Panc1 (cell line): Measurements from ENCODE around the gene PIK3CD. TPM values are rescaled to one million over a fixed set of nuclear protein-coding genes. Genes with fewer than 3 reads are reported as not detected.

Experiments used
- ATAC-seq: fragments of 200-7000 bp; cut with Tn5 transposase; 2 replicates; pipeline ENCODE4 v1.9.1; 2020; ENCODE audit warnings: mild to moderate bottlenecking, moderate library complexity
- BruUV-seq: library from RNA; stranded (reverse); fragments of 400-500 nt; replicated peaks from 2 replicates; lab custom pipeline; 2021; lab: Mats Ljungman, UMichigan
- CTCF ChIA-PET: fragments of 300-600 bp; sonication (Branson Sonifier 250); formaldehyde crosslinking; loops from one replicate; lab custom pipeline; 2022; ENCODE audit warnings: antibody characterized with exemption; lab: Charles Lee
- POLR2A ChIA-PET: fragments of 300-600 bp; sonication (Branson Sonifier 250); formaldehyde crosslinking; loops from one replicate; lab custom pipeline; 2022; ENCODE audit warnings: antibody characterized with exemption; lab: Charles Lee
- DNase-seq: peaks from one replicate; pipeline ENCODE4 v3.0.0-alpha.2; 2010; ENCODE audit warnings: low read depth, low spot score
- H3K27ac ChIP-seq: 2 replicates; pipeline ENCODE4 v1.5.1; 2011; ENCODE audit warnings: mild to moderate bottlenecking, low read length, inconsistent platforms
- H3K27me3 ChIP-seq: fragments of 200-500 bp; sonication (Bioruptor generic); 2 replicates; pipeline ENCODE4 v1.6.0; 2014; ENCODE audit warnings: low read length, inconsistent platforms; ENCODE audit not compliant: control insufficient read depth, insufficient read depth
- H3K36me3 ChIP-seq: fragments of 200-500 bp; sonication (Bioruptor generic); 2 replicates; pipeline ENCODE4 v1.5.1; 2014; ENCODE audit warnings: inconsistent platforms, mild to moderate bottlenecking, low read length, moderate library complexity; ENCODE audit not compliant: control insufficient read depth, insufficient read depth
- H3K4me1 ChIP-seq: 2 replicates; pipeline ENCODE4 v1.5.1; 2011; ENCODE audit warnings: inconsistent platforms, mild to moderate bottlenecking, low read length, moderate library complexity; ENCODE audit not compliant: control insufficient read depth, insufficient read depth
- H3K4me3 ChIP-seq, 2 experiments: 2 replicates each; pipeline ENCODE4 v1.5.1; 2011 to 2012; ENCODE audit warnings: low read depth in 2 of 2, low read length in 2 of 2, mild to moderate bottlenecking in 2 of 2, inconsistent platforms in 1 of 2, moderate library complexity in 1 of 2
- H3K9me3 ChIP-seq: fragments of 200-500 bp; sonication (Bioruptor generic); 2 replicates; pipeline ENCODE4 v1.5.1; 2014; ENCODE audit warnings: low read depth, mild to moderate bottlenecking, inconsistent platforms, low read length, moderate library complexity; ENCODE audit not compliant: control insufficient read depth, insufficient read depth
- CTCF ChIP-seq: fragments of 450-650 bp; IDR thresholded peaks from 2 replicates; pipeline ENCODE4 v1.5.1; 2017; ENCODE audit warnings: mild to moderate bottlenecking
- POLR2AphosphoS5 ChIP-seq: IDR thresholded peaks from 2 replicates; pipeline ENCODE4 v1.6.1; 2012; ENCODE audit warnings: mild to moderate bottlenecking, low read depth, low read length, moderate library complexity
- REST ChIP-seq, 2 experiments: IDR thresholded peaks; 2 replicates each; pipeline ENCODE4 v1.6.1; 2011 to 2012; ENCODE audit warnings: low read depth in 2 of 2, control low read depth in 1 of 2, low read length in 1 of 2, mild to moderate bottlenecking in 1 of 2, moderate library complexity in 1 of 2; ENCODE audit not compliant: insufficient read depth in 1 of 2
- SIN3A ChIP-seq: IDR thresholded peaks from 2 replicates; pipeline ENCODE4 v1.6.1; 2012; ENCODE audit warnings: low read depth, mild to moderate bottlenecking, low read length, moderate library complexity, borderline replicate concordance; ENCODE audit not compliant: insufficient read depth
- TCF7L2 ChIP-seq: IDR thresholded peaks from 2 replicates; pipeline ENCODE4 v1.6.1; 2011; ENCODE audit warnings: mild to moderate bottlenecking, low read depth, low read length, inconsistent platforms
- in situ Hi-C: cut with HindIII; loops from 2 replicates; pipeline ENCODE4 v1.10.0; 2016; ENCODE audit warnings: low sequenced_read_pairs, low pct_unique_long_range_greater_than_20kb
- intact Hi-C: fragments of 100-400 bp; cut with micrococcal nuclease; formaldehyde crosslinking; loops from one replicate; pipeline ENCODE4 v1.10.0; 2022; ENCODE audit not compliant: unreplicated experiment
- total RNA-seq: library from RNA; stranded (reverse); gene quantifications from one replicate; pipeline ENCODE4 v1.2.1, GENCODE V29; 2021; ENCODE audit not compliant: unreplicated experiment

The PIK3CD gene
- total RNA-seq, 1 experiment from 2014 or later = 12.5 TPM

DNA sequence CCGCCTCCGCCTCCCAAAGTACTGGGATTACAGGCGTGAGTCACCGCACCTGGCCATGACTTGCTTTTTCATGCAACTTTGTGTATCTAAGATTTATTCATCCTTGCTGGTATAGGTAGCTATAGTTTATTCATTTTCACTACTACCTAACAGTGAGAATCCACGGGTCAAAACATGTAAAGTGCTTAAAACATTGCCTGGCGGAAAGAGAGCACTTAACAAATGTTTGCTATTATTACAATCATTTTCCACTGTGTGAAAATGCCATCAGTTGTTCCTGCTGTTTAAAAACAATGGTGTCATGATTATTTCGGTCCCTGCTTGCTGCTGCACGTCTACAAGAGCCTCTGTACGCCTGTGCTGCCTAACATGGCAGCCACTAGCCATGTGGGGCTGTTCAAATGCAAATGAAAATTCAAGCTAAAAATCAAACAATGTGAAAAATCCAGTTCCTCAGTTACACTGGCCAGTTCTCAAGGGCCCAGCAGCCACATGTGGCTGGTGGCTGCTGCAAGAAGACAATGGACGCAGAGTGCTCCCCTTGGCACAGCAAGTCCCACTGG, 107.1 kb downstream of the PIK3CD start:
- BruUV-seq = no TSS peak
- Histone ChIP-seq H3K4me1 (no peaks in the 10 kb centered on the region), H3K27ac (no peak overlapping the region), H3K4me3 (no peak overlapping the region), H3K36me3 (no peaks in the 10 kb centered on the region), H3K9me3 (no peaks in the 10 kb centered on the region), H3K27me3 (no peaks in the 10 kb centered on the region)
- no peak for TF ChIP-seq TCF7L2
- no peak for TF ChIP-seq CTCF
- TF ChIP-seq SIN3A = no peak
- TF ChIP-seq REST (IDR thresholded peaks at IDR 0.05; ENCODE audit: insufficient read depth in 1 of 2, low read depth in 2 of 2, low read length in 1 of 2) = no peak
- TF ChIP-seq POLR2AphosphoS5 = no peak
- in situ Hi-C loops = no loop called here
- CTCF ChIA-PET = interaction anchor here (0.7 kb wide), 1 partner anchor 454 kb away, joined by 3 read pairs; no protein-coding TSS in a partner anchor
- POLR2A ChIA-PET = interaction anchor here (0.5 to 0.6 kb wide), 2 partner anchors 42 to 74 kb away, joined by 3 to 4 read pairs; no protein-coding TSS in a partner anchor
- ATAC-seq = no peak
- no peak for DNase-seq
- intact Hi-C loops = no loop called here

GRCh38 chr1:9759939-9760338, 108.4 kb downstream of the PIK3CD start:
- TF ChIP-seq CTCF = no peak
- TF ChIP-seq POLR2AphosphoS5 = no peak
- TF ChIP-seq SIN3A = no peak
- no peak for TF ChIP-seq TCF7L2
- TF ChIP-seq REST (IDR thresholded peaks at IDR 0.05; ENCODE audit: insufficient read depth in 1 of 2, low read depth in 2 of 2, low read length in 1 of 2) = no peak
- H3K4me3 ChIP-seq = no peak overlapping the region
- intact Hi-C loops = no loop called here
- no peaks in the 10 kb centered on the region for H3K36me3 ChIP-seq
- DNase-seq (no peak), ATAC-seq (no peak)
- no TSS peak for BruUV-seq
- no peaks in the 10 kb centered on the region for H3K9me3 ChIP-seq
- no peaks in the 10 kb centered on the region for H3K27me3 ChIP-seq
- no peaks in the 10 kb centered on the region for H3K4me1 ChIP-seq
- ChIA-PET CTCF (no interaction called here), POLR2A (no interaction called here)
- no peak overlapping the region for H3K27ac ChIP-seq
- in situ Hi-C loops = no loop called here
